Measurements from ENCODE around the gene CSNK1D.
A peak's percentile ranks its signal among the peaks of the same experiment; 100 is the strongest.
"Not testable (repeated sequence)": the region's sequence is repeated elsewhere in the genome, so short reads cannot be mapped to it uniquely, and the experiment has no call there.

The CSNK1D gene

DNA sequence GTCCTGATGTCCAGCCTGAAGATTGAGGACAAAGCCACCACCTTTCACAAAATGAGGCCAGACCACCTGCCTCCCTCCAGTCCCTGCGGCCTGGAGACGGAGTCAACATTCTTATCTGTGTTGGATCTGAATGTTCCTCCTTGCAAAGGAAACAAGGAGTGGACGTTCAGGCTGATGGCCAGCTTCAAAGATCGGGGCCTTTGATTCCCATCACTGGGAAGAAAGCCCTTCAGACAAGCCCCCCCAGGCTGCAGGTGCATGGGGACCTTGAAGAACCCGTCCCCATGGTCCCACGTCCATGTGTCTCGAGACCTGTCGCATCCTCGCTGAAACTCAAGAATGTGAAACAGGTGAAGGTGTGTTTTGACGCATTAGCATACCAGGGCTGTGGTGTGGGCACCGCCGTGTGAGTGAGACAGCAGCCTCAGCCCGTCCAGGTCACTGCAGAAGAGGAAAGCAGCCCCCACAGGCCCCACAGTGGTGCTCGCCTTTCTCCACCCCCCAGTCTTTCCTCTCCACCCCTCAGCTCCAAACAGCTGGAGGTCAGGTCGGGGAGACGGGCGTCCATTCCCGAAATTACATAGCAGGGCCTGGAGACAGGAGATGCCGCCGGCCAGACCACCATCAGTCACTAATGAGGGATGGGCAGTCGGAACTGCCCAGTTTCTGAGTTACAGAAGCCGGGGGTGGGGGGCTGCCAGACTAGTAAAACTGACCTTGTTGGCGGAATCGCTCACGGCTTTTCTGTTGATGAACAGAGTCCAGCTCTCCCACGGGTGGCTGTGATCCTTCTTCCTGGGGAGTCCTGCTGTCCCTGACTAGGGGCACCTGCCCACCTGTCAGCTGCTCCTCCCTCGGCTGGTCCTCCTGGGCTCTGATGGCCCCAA lies 877 bp upstream of the CSNK1D start:
- no peak for DNase-seq (ENCODE audit: low spot score)

DNA sequence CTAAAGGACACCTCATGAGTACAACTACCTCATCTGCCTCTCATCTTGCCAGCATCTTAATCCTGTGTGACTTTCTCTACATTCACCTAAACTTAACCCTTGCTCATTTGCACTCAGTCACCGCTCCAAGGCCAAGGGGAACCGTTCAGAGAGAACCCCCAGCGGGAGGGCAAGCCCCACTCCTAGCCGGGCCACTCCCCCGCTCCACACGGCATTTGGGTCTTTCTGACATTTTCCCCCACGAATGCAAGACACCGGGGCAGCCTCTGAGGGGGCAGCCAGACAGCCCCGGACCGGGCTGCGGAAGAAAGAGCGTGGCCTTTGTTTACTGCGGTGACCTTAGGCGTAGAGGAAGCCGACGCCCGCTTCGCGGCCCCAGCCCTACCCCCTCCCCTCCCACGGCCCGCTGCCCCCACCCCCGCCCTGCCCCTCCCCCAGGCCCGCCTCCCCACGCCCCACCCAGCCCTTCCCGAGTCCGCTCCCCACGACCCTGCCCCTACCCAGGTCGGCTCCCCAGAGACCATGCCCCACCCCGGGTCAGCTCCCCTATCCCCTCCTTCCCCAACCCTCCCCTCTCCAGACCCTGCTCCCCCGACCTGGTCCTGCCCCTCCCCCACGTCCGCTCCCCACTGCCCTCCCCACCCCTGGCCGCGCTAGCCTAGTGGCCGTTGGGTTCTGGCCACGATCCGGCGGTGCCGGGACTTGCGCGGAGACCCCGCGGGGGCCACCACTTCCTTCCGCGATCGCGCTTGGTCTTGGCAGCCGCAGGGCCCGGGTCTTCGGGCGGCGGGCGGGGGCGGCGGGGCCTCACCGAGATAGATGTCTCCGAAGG lies 789 bp downstream of the CSNK1D start:
- DNase-seq (ENCODE audit: low spot score), result peak; percentile 65

DNA sequence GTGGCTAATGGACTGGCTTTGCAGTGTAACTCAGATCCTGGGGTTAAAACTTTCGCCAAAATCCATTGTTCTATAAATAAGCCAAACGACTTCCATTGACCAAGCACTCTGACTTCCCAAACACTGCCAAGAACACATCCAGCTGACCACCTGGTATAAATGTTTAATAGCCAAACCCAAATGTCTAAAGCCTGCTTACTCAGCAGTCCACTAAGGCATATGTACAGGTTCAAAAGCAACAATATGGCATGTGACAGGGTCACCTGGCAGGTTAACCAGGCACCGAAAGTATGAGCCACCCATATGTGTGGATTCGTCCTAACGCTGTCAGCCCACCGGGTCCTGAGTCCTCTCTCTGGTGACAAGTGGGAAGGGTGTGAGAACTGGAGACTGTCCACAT lies 2.1 kb downstream of the CSNK1D start:
- DNase-seq (ENCODE audit: low spot score), result no peak

DNA sequence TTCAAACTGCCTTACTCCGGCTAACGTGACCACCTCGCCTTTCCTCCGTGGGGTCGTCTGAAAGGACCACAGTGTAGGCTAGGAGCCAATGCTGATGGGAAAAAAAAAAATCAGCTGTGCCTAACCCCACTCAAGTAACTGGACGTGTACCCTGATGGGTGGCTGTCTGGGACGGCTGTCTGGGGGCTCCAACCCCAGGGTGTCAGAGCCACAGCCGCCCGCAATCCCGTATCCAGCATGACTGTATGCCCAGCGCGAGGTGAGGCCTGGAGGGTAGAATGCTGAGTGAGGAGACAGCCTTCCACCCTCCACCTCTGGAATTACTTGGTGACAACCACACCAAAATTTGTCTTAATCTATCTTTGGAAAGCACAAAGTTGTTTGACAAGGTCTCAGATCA lies 2.8 kb downstream of the CSNK1D start:
- no peak for DNase-seq (ENCODE audit: low spot score)

DNA sequence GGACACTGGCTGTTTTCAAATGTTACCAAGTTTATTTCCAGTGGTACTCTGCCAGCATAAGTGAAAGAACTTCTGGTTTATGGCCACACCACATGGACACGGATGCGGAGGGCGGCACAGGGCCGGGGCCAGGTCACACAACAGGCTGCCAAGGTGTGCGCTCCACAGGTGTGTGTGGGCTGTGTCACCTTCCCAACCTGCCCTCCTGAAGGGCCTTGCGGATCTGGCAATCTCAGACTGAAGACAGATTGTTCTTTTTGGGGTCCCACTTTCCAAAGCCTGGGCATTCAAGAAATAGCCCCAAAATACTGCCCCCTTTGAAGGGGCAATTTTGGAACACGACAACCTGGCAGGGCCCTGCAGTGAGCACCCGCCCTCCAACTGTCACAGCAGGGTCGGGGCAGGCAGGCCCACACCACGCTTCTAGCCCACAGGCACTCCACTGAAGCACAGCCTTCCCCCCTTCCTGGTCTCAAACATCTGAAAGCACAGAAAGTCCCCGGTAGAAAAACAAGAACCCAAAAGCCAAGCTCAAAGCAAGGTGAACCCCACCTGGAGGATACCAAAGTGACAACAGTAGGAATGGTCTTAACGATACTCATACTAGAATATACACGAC lies 3.5 kb downstream of the CSNK1D start:
- no peak for DNase-seq (ENCODE audit: low spot score)

DNA sequence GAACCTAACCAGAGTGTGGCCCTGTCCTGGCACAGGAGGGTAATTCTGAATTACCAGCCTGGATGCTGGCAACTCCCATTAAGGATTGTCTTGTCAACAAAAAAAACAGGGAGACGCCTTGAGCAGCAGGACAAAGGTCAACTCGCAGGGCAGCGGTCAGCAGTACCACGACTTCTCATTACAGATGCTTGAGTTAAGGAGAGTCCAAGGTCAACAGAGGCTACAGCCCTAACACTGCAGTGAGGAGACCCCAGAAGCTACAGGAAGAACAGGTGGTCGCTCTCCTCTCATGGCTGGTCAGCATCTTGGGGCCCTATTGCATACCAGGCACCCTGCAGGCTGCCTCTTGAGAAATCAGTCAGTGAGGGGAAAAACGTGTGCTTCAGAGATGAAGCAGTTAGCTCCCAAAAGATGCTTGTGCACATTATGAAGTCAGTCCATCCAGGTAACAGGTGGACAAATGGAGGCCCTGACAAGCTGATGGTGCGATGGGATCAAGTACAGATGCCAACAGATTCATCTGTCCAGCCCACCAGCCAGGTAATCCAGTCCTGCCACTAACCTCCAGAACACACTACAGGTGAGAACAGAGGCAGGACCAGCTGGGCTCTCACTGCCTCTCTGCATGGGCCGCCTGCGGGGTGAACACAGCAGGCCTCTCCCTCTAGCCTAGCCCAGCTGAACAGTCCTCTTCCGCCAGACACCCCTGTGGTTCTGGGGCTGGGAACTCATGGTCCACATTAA lies 4.2 kb downstream of the CSNK1D start:
- DNase-seq (ENCODE audit: low spot score), result no peak

DNA sequence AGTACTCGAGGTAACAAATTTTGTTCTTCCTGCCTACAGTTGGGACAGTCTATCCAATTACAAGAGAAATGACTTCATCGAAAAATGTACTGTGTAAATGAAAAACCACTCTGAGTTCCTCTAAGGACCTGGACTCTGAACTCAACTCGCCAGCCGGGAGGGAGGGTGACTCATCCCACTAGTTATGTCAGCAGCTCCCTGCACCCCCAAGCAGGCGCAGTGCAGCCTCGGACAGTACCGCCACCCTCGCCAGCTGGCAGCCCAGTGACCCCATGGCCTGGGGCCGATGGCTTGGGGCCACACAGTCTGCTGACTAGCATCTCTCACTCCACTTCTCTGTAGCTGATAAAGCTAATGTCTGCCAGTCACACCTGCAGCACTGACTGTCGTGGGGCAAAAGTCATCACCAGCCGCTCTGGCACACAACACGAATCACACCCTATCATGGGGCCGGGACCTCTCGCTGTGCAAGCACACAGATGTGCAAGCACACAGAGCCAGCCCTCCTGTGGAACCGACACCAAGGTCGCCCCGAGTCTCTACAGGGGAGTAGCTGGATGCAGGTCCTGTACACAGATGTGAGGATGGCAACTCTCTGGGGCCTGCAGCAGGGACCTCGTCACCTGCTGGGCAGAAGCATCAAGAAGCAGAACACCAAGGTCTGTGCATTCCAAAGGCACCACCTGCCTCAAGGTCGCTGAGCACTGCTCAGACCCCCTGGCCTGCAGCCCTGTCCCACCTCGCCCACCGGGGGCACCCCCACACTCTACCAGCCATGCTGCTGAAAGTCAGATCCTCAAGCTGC lies 5.7 kb downstream of the CSNK1D start:
- no peak for DNase-seq (ENCODE audit: low spot score)

DNA sequence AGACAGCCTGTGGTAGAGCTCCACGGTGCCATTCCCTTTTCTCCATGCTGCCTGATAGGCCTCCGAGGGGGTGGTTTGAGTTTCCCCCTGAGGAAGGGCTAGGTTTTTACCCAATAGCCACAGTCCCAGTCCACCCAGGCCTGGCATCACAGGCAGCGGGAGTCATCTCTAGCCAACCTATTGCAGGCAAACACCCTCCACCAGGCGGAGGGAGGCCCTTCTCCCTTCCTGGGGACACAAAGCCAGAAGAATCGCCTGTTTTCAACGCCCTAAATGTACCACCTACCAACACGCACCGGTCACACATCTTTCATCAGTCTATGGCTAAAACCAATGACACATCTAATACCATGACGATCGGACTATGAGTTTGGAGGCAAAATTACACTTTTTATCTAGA lies 7.4 kb downstream of the CSNK1D start:
- DNase-seq (ENCODE audit: low spot score), result no peak

DNA sequence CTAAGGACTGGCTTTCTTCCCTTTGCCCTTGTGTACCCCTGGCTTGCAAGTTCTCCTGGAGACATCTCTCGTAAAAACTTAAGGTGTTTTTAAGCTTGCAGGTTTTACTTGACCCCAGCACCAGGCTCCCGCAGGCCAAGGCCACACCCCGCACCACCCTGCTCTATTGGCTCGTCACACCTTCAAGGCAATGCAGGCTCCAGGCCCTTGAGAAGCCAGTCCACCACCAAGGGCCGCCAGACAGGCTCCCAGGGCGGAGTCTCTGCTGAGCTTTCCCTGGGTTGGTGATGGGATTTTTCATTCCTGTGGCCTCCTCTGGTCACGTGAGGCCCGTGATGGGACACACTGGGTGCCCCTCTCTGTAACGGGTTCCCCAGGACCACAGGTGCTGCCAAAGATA lies 9.9 kb downstream of the CSNK1D start:
- no peak for DNase-seq (ENCODE audit: low spot score)

DNA sequence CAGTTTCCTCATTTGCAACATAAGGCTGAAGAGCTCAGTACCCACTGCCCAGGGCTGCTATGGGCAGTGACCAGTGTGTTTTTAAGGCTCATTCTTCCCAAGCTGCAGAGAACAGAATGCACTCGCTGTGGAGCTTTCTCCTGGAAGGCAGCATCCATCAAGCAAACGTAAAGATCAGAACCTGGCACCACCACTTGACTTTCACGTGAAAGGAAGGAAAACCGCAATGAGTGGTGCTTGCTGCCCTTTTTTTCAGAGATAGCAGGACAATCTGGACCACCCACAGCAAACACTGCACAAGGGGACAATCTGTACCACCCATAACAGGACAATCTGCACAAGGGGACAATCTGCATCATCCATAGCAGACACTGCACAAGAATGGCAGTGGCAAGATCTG lies 11.2 kb downstream of the CSNK1D start:
- DNase-seq (ENCODE audit: low spot score), result no peak

DNA sequence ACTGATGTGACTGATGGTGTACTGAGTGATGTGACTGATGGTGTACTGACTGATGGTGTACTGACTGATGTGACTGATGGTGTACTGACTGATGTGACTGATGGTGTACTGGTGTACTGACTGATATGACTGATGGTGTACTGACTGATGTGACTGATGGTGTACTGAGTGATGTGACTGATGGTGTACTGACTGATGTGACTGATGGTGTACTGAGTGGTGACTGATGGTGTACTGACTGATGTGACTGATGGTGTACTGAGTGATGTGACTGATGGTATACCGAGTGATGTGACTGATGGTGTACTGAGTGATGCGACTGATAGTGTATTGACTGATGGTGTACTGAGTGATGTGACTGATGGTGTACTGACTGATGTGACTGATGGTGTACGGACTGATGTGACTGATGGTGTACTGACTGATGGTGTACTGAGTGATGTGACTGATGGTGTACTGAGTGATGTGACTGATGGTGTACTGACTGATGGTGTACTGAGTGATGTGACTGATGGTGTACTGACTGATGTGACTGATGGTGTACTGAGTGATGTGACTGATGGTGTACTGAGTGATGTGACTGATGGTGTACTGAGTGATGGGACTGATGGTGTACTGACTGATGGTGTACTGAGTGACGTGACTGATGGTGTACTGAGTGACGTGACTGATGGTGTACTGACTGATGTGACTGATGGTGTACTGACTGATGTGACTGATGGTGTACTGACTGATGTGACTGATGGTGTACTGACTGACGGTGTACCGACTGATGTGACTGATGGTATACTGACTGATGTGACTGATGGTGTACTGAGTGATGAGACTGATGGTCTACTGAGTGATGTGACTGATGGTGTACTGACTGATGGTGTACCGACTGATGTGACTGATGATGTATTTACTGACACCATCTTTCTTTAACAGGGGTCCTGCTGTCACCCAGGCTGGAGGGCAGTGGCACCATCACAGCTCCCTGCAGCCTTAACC lies 13.2 kb downstream of the CSNK1D start:
- DNase-seq (ENCODE audit: low spot score), result not testable (repeated sequence)

DNA sequence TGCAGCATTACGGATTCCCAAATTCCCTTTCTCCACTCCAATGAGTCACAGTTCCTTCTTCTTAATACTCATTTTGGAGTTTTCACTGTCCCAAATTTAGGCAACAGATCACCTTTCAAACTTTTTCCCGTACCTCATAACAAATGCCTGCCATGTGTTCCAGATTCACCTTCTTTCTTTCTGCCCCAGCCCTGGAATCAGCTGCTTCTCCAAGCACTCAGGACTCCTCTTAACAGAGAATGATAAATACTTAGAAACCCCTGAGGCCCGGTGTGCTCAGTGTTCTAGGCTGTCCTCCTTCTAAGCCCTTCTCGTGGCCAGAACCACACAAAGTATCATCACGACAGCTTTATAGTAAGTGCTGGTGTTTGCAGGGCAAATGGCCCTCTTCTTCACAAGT lies 14.9 kb downstream of the CSNK1D start:
- DNase-seq (ENCODE audit: low spot score), result no peak

DNA sequence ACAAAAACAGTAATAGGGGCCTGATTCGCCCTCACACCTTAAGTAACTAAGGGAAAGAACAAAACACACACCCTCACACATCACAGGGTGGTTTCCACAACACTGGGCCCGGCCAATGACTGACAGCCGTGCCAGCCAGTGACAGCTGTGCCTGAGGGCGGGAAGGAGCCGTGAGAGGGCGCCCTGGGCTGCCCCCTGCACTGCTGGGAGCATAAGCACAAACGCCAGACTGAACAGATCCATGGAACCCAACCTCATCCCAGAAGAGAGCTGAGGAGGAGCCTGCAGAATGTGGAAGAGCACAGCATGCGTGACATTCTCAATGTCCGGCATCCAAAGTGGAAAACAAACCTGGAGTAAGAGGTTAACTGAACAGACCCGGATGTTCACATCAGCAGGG lies 16.0 kb downstream of the CSNK1D start:
- DNase-seq (ENCODE audit: low spot score), result no peak

DNA sequence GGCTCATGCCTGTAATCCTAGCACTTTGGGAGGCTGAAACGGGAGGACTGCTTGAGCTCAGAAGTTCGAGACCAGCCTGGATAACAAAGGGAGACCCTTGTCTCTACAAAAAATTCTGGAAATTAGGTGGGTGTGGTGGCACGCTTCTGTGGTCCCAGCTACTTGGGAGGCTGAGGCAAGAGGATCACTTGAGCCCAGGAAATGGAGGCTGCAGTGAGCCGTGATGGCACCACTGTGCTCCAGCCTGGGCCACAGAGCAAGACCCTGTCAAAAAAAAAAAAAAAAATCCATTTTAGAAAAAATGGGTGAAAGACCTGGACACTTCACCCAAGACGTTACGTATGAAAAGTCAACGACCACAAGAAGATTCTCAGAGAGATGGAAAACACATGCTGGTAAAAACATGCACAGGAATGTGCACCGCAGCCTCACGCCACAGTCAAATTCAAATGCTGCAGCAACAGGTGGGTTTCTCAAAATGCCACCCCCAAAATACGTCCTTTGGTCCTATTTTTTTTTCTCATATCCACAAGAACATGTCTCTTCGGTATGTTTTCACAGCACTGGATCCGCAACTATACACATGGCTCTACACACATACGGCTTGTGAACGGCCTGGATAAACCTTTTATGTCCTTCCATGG lies 17.1 kb downstream of the CSNK1D start:
- no peak for DNase-seq (ENCODE audit: low spot score)

DNA sequence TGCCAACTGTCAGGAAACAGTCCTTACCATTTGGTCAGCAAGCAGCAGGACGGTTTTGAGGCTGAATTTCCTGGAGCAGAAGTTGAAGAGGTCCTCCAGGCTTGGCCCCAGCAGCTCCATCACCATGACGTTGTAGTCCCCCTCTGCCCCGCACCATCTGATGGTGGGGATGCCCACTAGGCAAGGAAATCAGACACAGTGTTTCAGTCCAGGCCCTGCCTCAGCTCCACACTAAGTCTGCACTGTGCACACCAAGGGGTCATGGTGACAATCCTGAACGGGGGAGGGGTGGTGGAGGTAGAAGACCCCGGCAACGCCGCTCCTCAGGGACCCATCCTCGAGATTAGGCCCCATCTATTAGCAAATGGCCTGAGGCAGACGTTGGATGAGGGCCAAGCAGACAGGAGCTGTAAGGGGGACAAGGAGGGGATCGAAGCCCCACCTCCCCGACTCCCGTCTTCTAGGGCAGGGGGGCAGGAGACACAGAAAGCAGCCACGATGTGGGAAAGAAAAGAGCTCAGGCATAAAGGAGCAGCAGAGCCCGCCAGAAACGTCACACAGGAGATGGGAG lies 18.0 kb downstream of the CSNK1D start:
- no peak for DNase-seq (ENCODE audit: low spot score)

DNA sequence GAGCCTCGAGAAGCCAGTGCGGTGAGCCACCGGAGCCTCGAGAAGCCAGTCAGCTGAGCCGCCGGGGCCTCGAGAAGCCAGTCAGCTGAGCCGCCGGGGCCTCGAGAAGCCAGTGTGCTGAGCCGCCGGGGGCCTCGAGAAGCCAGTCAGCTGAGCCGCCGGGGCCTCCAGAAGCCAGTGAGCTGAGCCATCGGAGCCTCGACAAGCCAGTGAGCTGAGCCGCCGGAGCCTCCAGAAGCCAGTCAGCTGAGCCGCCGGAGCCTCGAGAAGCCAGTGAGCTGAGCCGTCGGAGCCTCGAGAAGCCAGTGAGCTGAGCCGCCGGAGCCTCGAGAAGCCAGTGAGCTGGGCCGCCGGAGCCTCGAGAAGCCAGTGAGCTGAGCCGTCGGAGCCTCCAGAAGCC lies 18.8 kb downstream of the CSNK1D start:
- DNase-seq (ENCODE audit: low spot score), result not testable (repeated sequence)

DNA sequence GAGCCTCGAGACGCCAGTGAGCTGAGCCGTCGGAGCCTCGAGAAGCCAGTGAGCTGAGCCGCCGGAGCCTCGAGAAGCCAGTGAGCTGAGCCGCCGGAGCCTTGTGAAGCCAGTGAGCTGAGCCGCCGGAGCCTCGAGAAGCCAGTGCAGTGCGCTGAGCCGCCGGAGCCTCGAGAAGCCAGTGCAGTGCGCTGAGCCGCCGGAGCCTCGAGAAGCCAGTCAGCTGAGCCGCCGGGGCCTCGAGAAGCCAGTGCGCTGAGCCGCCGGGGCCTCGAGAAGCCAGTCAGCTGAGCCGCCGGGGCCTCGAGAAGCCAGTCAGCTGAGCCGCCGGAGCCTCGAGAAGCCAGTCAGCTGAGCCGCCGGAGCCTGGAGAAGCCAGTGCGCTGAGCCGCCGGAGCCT lies 19.4 kb downstream of the CSNK1D start:
- not testable (repeated sequence) for DNase-seq (ENCODE audit: low spot score)

DNA sequence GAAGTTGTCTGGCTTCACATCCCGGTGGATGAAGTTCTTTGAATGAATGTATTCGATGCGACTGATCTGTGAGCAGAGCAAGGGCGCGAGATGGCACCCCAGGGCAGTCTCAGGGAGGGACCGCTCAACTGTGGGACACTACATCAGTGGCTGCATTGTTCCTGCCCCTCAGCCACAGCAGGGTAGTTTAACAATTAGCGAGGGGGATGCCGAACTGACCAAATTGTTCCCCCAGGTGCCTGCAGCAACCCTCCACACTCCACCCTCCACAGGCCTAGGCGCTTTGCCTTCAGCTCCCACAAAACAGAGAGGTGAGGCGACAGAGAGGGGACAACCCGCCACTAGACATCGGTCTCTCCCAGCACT lies 20.3 kb downstream of the CSNK1D start:
- DNase-seq (ENCODE audit: low spot score), result no peak

DNA sequence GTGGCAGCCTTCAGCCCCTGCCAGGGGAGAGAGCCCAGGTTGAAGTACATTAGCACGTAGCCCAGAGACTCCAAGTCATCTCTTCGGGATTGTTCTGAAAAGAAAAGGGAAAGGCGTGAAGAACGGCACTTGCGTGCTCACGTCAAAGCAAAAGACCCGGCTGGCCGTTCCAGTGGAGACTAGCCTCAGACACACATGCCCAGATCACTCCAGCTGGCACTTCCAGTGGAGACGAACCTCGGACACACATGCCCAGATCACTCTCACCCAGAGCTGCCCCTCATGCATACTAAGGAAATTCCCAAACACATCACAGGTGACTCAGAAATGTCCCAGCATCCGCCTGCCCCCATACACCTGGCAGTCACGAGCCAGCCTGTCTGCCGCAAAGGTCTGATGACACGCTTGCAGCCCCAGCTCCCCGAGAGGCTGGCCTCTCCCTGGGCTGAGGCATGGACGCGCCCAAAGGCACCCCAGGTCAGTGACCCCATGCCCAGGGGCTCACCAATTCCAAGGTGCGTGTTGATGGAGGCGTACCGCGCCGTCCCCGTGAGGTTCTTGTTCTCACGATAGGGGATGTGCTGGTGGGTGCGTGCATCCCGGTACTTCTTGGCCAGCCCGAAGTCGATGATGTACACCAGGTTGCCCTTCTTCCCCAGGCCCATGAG lies 20.9 kb downstream of the CSNK1D start:
- DNase-seq (ENCODE audit: low spot score), result no peak
